Measurements from ENCODE around the gene TMEM88.
A peak's percentile ranks its signal among the peaks of the same experiment; 100 is the strongest.

Gene TMEM88

DNA sequence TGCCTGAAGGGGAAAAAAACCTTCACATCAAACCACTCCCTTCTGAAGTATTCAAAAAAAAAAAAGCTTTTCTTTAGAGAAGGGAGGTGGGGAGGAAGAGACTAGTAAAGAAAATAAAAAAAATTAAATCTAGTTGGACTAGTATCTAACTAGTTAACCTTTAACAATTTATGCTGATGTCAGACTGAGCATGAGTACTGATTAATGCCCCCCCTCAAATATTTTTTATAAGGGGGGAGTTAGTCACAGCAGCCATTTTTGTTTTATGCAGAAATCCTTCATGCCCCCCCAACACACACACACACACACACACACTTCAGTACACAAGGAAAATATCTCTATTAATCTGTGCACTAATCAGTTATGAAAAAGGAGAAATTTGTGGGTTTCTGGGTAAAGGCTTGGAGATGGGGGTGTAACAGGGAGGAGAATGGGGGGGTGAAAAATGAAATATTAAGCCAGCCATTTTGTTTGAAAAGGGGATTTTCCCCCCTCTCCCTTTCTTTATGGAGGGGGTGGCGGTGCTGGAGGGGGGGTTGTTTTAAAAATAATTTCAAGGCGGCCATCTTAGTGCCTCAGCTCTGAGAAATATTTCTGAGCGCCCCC is 29.0 kb downstream of the TMEM88 start:
- DNase-seq = no peak
- no peaks in the 10 kb centered on the region for H3K36me3 Mint-ChIP-seq (ENCODE audit: low read depth)
- TF ChIP-seq CTCF (IDR thresholded peaks at IDR 0.05) = no peak
- H3K4me1 Mint-ChIP-seq = peaks cover 5% of the 10 kb centered on the region
- no peak overlapping the region for H3K4me3 Mint-ChIP-seq
- no peaks in the 10 kb centered on the region for H3K27me3 Mint-ChIP-seq (ENCODE audit: low read depth, poor library complexity)
- no peak overlapping the region for H3K27ac Mint-ChIP-seq
- H3K9me3 Mint-ChIP-seq = no peaks in the 10 kb centered on the region

- Mint-ChIP-seq H3K4me3 (peak overlapping the region; percentile 63), H3K36me3 (ENCODE audit: low read depth) (peaks cover 5% of the 10 kb centered on the region), H3K27me3 (ENCODE audit: low read depth, poor library complexity) (no peaks in the 10 kb centered on the region), H3K27ac (no peak overlapping the region), H3K9me3 (no peaks in the 10 kb centered on the region), H3K4me1 (peaks cover 5% of the 10 kb centered on the region)
- no peak for TF ChIP-seq CTCF (IDR thresholded peaks at IDR 0.05)
- peak; percentile 44 for DNase-seq
Measured at GRCh38 chr17:7884581-7885366, 29.9 kb downstream of the TMEM88 start.

DNA sequence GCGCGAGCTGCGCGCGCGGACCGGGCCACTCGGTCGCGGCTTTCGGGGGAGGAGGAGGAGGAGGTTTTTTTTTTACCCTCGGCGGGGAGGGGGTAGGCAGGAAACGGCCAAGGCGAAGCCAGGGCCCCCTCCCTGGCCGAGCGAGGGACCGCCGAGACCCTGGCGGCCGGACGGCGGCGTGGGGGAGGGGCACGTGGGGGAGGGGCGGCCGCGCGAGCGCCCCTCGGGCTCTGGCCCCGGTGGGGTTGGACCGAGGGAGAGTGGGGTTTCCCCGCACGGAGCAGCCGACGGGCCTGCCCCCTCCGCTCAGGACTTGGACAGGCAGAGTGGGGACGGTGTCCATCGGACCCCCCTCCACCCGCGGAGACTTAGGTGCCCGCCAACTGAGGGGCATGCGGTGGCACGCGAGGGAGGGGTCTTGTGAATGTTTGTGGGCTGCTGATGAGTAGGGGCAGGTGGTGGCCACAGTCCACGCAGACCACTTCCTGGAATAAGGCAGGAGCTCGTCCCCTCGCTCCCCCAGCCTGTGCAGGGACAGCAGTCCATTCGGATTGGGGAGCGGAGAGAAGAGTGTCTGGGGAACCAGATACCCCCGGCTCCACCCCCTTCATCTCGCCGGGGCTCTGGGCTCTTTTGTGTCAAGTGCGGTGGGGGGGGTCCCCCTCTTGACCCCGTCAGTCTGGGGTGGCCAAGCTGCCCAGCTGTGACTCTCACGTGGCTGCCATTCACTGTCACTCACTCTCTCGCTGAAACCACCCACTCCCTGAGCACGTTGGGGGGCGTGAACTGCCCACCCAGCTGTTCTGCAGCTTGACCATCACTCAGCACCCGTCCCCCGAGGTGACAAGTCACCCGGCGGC is 30.7 kb downstream of the TMEM88 start:
- H3K9me3 Mint-ChIP-seq = no peaks in the 10 kb centered on the region
- H3K27ac Mint-ChIP-seq = no peak overlapping the region
- H3K27me3 Mint-ChIP-seq (ENCODE audit: low read depth, poor library complexity) = peaks cover 4% of the 10 kb centered on the region
- no peak for TF ChIP-seq CTCF (IDR thresholded peaks at IDR 0.05)
- H3K4me3 Mint-ChIP-seq = peak overlapping the region; percentile 63
- DNase-seq = peak; percentile 76
- H3K4me1 Mint-ChIP-seq = peaks cover 5% of the 10 kb centered on the region
- H3K36me3 Mint-ChIP-seq (ENCODE audit: low read depth) = peaks cover 12% of the 10 kb centered on the region

DNA sequence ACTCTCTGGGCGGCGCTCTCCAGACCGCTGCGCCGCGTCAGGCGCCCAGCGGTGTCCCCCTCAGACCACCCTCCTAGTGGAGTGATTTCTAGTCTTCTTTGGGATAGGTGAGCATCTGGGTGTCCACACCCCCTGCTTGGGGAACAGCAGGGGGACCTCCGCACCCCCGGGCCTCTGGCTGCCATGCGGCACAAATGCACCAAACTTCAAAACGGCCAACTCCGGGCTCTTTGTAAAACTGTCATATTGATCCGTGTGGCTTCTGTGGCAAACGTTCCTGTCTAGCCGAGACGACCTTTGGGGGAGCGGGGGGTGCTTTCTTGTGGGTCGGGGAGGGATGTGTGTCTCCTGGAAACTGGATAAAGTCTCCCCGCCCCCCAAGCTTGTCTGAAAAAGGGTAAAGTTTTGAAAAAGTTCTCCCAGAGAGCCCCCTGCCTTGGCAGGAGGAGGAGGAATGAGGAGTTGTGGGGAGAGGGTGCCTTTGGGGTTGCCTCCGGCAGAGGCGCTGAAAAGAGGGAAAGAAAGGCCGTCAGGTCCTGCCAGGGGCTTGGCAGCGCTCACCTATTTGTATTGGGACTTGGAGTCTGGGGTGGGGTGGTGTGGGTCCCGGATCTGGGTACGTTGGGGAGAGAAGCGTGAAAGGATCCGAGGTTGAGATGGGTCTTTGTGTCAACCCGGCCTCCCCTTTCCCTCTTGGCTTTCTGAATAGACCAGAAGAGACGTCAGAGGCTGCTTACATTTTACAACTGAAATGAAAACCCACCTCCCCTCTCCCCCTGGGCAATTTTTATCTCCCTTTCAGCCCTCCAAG is 31.6 kb downstream of the TMEM88 start:
- Mint-ChIP-seq H3K4me3 (no peak overlapping the region), H3K36me3 (ENCODE audit: low read depth) (peaks cover 20% of the 10 kb centered on the region), H3K27ac (no peak overlapping the region), H3K9me3 (no peaks in the 10 kb centered on the region), H3K4me1 (peaks cover 5% of the 10 kb centered on the region), H3K27me3 (ENCODE audit: low read depth, poor library complexity) (peaks cover 4% of the 10 kb centered on the region)
- no peak for TF ChIP-seq CTCF (IDR thresholded peaks at IDR 0.05)
- DNase-seq = peak; percentile 43

DNA sequence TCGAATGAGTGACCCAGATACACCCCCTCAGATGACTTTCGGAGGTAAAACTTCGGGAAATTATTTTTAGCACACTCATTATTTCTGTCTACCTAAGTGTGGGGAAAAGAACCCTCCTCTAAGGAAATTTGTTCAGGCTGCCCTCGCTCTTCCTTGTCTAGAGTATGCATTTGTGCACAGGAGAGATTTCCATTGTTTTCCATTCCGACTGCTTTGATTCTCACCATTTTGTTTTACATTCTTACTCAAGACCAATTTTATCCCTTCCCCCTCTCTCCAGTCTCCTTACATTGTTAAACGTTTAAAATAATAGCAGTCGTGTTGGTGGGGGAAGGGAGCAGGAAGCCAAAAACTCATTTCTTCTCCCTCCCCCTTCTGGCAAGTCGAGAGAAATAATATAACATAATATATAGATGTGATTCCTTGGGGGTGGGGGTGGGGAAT is 32.2 kb downstream of the TMEM88 start:
- Mint-ChIP-seq H3K4me3 (no peak overlapping the region), H3K9me3 (no peaks in the 10 kb centered on the region), H3K4me1 (peaks cover 5% of the 10 kb centered on the region), H3K27me3 (ENCODE audit: low read depth, poor library complexity) (peaks cover 4% of the 10 kb centered on the region), H3K27ac (no peak overlapping the region), H3K36me3 (ENCODE audit: low read depth) (peaks cover 25% of the 10 kb centered on the region)
- TF ChIP-seq CTCF (IDR thresholded peaks at IDR 0.05) = no peak
- no peak for DNase-seq

Data from nephron progenitor cell (in vitro differentiated cells).